GM21381 (cell line): ENCODE results near the gene JAK1.

Experiments
- ATAC-seq: cut with Tn5 transposase; IDR thresholded peaks from one replicate; pipeline ENCODE4 v1.9.1; 2021; ENCODE audit warnings: mild to moderate bottlenecking, moderate library complexity; ENCODE audit not compliant: unreplicated experiment

JAK1 gene

GRCh38 chr1:64980745-64981600, 14.6 kb upstream of the JAK1 start:
- no peak for ATAC-seq

DNA sequence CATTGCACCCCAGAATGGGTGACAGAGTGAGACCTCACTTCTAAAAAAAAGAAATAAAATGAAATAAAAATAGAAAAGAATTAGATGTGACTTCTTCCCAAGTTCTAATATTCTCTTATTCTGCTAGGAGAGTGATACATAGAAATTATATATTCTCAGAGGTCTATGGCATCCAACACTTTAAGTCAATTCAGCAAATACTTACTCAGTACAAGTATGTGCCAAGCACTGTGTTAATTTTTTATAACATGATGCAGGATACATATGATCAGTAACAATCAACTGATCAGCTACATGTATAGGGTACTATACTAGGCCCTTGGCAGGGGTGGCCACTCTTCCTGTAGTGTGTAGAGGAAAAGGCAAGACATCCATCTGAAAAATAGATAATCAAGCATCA, 13.0 kb upstream of the JAK1 start:
- no peak for ATAC-seq

DNA sequence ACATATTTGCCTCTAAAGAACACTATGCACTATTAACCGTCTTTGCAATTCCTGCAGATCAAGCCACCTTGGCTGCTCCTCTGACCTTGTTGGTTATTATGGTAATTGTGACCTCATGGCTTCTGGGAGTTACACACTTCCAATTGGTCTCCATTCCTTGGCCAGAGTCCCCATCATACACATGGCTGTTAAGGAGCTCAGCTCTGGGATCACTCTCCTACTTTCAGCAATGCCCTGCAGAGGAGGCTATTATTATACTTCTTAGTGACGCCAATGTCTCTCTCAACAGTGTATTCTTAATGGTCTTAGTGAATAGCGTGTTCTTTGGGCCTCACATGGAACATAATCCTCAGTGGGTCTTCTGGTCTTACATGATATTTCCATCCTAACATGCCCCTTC, 10.0 kb upstream of the JAK1 start:
- no peak for ATAC-seq

DNA sequence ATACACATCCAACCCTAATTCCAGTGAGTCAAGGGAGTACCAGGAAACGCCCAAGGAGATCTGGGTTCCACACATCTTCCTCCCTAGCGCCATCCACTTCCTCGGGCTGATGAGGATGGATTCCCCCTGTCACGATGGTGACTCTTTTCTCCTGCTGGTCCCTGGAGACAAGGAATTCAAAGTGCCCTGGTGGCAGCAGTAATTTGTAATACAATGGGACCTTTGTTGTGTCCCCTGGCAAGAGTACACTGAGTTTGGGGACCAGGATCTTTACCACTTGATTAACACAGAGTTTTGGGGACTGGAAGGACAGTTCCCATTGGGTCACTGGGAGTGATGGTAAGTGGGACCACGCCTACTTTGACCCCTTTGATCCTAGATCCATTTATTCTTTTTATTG, 9.4 kb upstream of the JAK1 start:
- no peak for ATAC-seq

DNA sequence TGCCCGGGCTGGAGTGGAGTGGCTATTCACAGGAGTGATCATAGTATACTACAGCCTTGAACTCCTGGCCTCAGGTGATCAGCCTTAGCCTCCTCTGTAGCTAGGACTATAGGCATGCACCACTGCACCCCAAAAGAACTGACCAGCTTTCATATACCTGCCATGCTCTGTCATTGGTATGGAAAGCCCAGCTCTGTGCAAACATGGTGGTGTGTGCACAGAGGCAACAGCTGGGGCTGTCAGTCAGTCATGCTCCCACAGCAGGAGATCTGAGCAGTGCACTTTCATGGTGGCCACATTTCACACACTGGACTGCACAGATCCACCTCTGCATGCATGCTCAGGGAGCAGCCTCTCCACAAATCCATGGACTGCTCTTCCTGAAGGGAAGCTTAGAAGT, 8.8 kb upstream of the JAK1 start:
- ATAC-seq: no peak

GRCh38 chr1:64974288-64974825, 8.0 kb upstream of the JAK1 start:
- no peak for ATAC-seq

DNA sequence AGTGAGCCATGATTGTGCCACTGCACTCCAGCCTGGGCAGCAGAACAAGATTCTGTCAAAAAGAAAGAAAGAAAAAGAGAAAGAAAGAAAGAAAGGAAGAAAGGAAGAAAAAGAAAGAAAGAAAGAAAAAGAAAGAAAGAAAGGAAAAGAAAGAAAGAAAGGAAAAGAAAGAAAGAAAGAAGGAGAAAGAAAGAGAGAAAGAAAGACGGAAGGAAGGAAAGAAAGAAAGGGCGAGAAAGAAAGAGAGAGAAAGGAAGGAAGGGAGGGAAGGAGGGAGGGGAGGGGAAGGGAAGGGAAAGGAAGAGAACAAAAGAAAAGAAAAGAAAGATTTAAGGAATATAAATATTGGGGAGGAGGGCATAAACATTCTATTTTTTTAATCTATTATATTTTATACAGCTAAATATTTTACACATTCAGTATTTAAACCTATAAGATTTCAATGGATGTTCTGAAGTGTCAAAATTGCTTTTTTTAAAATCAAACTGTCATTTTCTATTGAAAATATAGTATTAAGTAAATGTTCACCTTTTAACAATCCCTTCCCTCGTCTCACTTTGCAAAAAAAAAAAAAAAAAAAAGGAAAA, 6.8 kb upstream of the JAK1 start:
- ATAC-seq: no peak

GRCh38 chr1:64969305-64970046, 3.1 kb upstream of the JAK1 start:
- no peak for ATAC-seq

DNA sequence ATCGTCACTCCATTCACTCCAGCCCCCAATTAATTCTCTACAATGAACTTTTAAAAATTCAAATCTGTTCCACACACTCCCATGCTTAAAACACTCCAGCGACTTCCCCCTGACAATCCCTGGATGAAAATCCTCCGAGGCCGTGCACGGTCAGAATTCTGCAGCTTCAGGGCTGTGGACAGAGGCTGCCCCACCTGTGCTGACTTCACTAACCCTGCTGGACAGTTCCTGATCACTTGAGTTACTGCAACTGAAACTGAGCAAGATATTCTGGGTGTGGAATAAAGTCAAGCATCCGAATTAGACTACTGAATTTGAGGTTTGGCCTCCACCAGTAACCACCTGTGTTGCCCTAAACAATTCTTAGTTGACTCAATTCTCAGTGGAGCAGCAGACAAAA, 1.0 kb upstream of the JAK1 start:
- no peak for ATAC-seq

- ATAC-seq: peak; percentile 46
Observed at GRCh38 chr1:64965366-64966157, 787 bp downstream of the JAK1 start.

DNA sequence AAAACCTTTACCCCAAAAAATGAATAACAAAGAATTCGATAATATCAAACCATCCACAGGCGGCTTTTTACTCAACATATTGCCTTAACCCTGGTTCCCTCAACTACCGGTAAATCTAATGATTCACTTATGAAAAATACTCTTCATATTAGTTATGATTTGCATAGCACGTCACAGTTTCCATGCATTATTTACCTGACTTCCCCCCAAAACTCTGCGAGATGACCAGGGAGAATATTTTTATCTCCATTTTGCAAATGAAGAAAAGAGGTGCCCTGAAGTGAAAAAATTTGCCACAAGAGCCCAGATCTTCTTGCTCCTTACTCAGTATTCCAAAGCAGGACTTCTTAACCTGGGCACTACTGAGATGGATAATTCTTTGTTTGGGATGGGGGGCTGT, 2.9 kb downstream of the JAK1 start:
- ATAC-seq: no peak

GRCh38 chr1:64962441-64962840, 3.9 kb downstream of the JAK1 start:
- ATAC-seq: no peak

GRCh38 chr1:64961923-64962322, 4.4 kb downstream of the JAK1 start:
- ATAC-seq: no peak

DNA sequence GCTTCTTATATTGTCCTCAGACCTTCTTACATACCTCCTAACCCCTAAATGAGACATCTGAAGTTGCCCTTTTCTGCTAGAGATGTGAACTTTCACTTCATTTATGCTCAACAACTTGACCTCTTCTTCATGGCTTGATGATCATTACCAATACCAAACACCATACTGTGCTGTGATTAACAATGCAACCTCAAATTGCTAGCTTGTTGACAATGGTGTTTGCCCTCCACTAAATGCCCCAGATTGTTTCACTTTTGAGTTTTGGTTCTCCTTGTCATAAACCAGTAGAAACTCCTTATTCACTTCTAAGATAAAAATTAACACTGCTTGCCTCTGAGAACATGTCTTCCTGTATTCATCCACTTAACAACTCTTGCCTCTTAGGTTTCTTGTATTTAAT, 5.6 kb downstream of the JAK1 start:
- ATAC-seq: peak; percentile 59

- ATAC-seq: no peak
Observed at GRCh38 chr1:64959986-64960385, 6.4 kb downstream of the JAK1 start.

GRCh38 chr1:64956733-64957441, 9.5 kb downstream of the JAK1 start:
- peak; percentile 84 for ATAC-seq

- no peak for ATAC-seq
Observed at GRCh38 chr1:64956010-64956640, 10.2 kb downstream of the JAK1 start.

DNA sequence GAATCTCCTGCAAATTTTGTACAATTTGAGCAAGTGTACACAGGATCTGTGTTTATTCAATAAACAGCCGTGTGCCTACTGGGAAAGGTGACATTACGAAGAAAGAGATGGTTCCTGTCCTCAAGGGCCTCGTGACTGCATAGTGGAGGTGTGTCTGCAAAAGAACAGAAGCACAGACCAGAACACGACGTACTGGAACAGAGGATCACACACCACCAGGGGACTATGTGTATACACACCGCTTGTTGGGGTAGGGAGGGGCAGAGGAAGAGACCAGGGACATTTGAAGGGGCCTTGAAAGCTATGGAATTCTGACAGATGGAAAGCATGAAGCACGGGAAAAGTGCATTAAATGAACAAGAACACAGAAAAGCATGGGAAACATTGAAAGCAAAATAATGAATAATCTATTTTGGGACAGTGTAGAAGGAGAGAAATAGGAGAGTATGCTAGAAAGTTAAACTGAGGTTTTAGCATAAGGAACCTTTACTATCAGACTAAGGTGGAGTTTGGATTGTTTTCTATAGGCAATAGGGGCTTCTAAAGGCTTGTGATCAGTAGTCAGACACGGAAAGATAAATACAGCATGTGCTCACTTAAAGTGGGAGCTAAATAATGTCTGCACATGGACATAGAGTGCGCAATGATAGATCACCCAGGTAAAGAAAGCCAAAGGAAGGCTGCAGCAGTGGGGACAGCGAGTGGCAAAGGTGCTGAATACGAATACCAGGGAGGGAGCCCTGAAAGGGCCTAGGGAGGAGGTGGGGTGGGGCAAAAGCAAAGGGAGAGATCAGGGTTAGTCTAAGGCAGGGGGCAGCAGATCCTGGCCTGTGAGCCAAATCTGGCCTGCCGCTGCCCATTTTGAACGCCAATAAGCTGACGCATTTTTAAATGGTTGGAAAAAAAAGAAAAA, 11.0 kb downstream of the JAK1 start:
- ATAC-seq: no peak

GRCh38 chr1:64953241-64953640, 13.1 kb downstream of the JAK1 start:
- no peak for ATAC-seq
